CD4-positive, alpha-beta memory T cell (primary cell): ENCODE data around the gene CHCHD3. TPM values are rescaled to one million over a fixed set of nuclear protein-coding genes. Genes with fewer than 3 reads are reported as not detected.
A peak's percentile ranks its signal among the peaks of the same experiment; 100 is the strongest.
"Not testable (repeated sequence)": the region's sequence is repeated elsewhere in the genome, so short reads cannot be mapped to it uniquely, and the experiment has no call there.

Experiments used
- CTCF ChIA-PET: fragments of 350-600 bp; sonication (Branson Sonifier 250); formaldehyde crosslinking; loops from one replicate; lab custom pipeline; 2021; ENCODE audit warnings: inconsistent platforms; ENCODE audit not compliant: partially characterized antibody; lab: Charles Lee
- POLR2A ChIA-PET: fragments of 350-600 bp; sonication (Branson Sonifier 250); formaldehyde crosslinking; loops from one replicate; lab custom pipeline; 2021; ENCODE audit not compliant: partially characterized antibody; lab: Charles Lee
- DNase-seq, 5 donors: peaks; one replicate each; pipeline versions ENCODE4 v3.0.0 to v3.0.0-alpha.2; 2020 to 2022; ENCODE audit warnings: mixed read lengths in 1 of 5
- H3K27ac ChIP-seq: one replicate; pipeline ENCODE4 v1.7.0; 2013; ENCODE audit warnings: low read depth, low read length
- H3K27me3 ChIP-seq: 2 replicates; pipeline ENCODE4 v1.7.0; 2013; ENCODE audit warnings: mild to moderate bottlenecking, low read length, moderate library complexity; ENCODE audit not compliant: insufficient read depth
- H3K36me3 ChIP-seq: 2 replicates; pipeline ENCODE4 v1.7.0; 2013; ENCODE audit warnings: mild to moderate bottlenecking, low read length, moderate library complexity; ENCODE audit not compliant: insufficient read depth
- H3K4me1 ChIP-seq: 2 replicates; pipeline ENCODE4 v1.7.0; 2013; ENCODE audit warnings: mild to moderate bottlenecking, low read length, moderate library complexity; ENCODE audit not compliant: insufficient read depth
- H3K4me3 ChIP-seq, 2 donors: one replicate each; pipeline ENCODE4 v1.7.0; 2013; ENCODE audit warnings: low read length in 2 of 2, mild to moderate bottlenecking in 1 of 2
- H3K9me3 ChIP-seq, 2 donors: one replicate each; pipeline ENCODE4 v1.7.0; 2013; ENCODE audit warnings: low read length in 2 of 2, control low read depth in 1 of 2; ENCODE audit not compliant: control insufficient read depth in 1 of 2
- H3K27ac Mint-ChIP-seq, 7 donors: one replicate each; pipeline ENCODE4 v1.8.0; 2020 to 2021; ENCODE audit warnings: mixed read lengths in 7 of 7, mild to moderate bottlenecking in 6 of 7, inconsistent platforms in 3 of 7, moderate library complexity in 3 of 7
- H3K27me3 Mint-ChIP-seq, 2 donors: one replicate each; pipeline ENCODE4 v1.8.0; 2020 to 2021; ENCODE audit warnings: mixed read lengths in 2 of 2
- H3K36me3 Mint-ChIP-seq, 2 donors: one replicate each; pipeline ENCODE4 v1.8.0; 2020 to 2021; ENCODE audit warnings: mixed read lengths in 2 of 2, inconsistent platforms in 1 of 2, mild to moderate bottlenecking in 1 of 2
- H3K4me1 Mint-ChIP-seq, 4 donors: one replicate each; pipeline ENCODE4 v1.8.0; 2020 to 2021; ENCODE audit warnings: mixed read lengths in 4 of 4, mild to moderate bottlenecking in 1 of 4
- H3K4me3 Mint-ChIP-seq, 8 donors: one replicate each; pipeline ENCODE4 v1.8.0; 2020 to 2021; ENCODE audit warnings: mixed read lengths in 8 of 8, mild to moderate bottlenecking in 7 of 8, moderate library complexity in 6 of 8, inconsistent platforms in 3 of 8
- H3K9me3 Mint-ChIP-seq, 8 donors: one replicate each; pipeline ENCODE4 v1.8.0; 2020 to 2021; ENCODE audit warnings: mixed read lengths in 8 of 8, mild to moderate bottlenecking in 5 of 8, inconsistent platforms in 3 of 8, moderate library complexity in 1 of 8
- intact Hi-C: fragments of 100-400 bp; cut with micrococcal nuclease; formaldehyde crosslinking; loops from one replicate; pipeline ENCODE4 v1.15.1; 2023
- polyA plus RNA-seq, 2 donors: library from polyadenylated mRNA; unstranded; fragments of 300-500 nt; fragmentation: Illumina TruSeq; gene quantifications; one replicate each; pipeline ENCODE4 v1.2.3, GENCODE V29; 2021
- total RNA-seq, 2 experiments: library from RNA; stranded (reverse); gene quantifications; one replicate each; pipeline ENCODE4 v1.2.3, GENCODE V29; 2021

Gene CHCHD3
- total and polyA plus RNA-seq, 4 experiments from 2014 or later = 25.2 to 77.3 (median 35.6) TPM

DNA sequence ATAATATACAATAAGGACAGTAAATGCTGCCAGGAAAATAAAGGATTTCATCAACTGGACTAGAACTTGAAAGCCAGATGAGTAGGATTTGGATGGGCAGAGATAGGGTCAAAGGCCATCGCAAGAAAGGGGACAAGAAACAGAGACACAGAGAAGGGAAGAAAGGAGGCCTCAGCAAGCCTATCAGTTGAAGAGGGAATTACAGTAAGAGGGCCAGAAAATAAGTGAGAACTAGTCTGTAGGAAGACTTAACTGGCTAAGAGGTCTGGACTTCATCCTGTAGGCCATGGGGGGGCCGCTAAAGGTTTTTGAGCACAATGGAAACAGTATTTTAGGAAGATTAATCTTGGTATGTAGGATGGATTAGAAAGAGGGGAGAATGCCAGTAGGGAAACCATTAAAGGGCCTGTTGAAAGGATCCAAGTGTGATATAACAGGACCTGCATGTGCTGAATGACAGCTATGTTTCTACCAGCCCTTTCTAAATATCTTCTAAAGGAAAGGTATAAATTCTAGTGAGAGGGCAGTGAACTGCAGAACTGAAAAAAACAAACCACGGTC is 174.4 kb downstream of the CHCHD3 start:
- Mint-ChIP-seq H3K4me3 (no peak overlapping the region), H3K4me1 (peaks cover 0 to 7% (median 1%) of the 10 kb centered on the region in 4 donors), H3K9me3 (peaks cover 0 to 2% (median 0%) of the 10 kb centered on the region in 8 donors), H3K27me3 (no peaks in the 10 kb centered on the region), H3K27ac (no peak overlapping the region), H3K36me3 (peaks cover 32 to 68% of the 10 kb centered on the region in 2 donors)
- intact Hi-C loops = no loop called here
- no peak overlapping the region for H3K27ac ChIP-seq
- POLR2A ChIA-PET = no interaction called here
- H3K27me3 ChIP-seq = no peaks in the 10 kb centered on the region
- no peak for DNase-seq
- H3K4me3 ChIP-seq = no peak overlapping the region
- H3K4me1 ChIP-seq = no peaks in the 10 kb centered on the region
- CTCF ChIA-PET = no interaction called here
- no peaks in the 10 kb centered on the region for H3K36me3 ChIP-seq
- H3K9me3 ChIP-seq = no peaks in the 10 kb centered on the region

DNA sequence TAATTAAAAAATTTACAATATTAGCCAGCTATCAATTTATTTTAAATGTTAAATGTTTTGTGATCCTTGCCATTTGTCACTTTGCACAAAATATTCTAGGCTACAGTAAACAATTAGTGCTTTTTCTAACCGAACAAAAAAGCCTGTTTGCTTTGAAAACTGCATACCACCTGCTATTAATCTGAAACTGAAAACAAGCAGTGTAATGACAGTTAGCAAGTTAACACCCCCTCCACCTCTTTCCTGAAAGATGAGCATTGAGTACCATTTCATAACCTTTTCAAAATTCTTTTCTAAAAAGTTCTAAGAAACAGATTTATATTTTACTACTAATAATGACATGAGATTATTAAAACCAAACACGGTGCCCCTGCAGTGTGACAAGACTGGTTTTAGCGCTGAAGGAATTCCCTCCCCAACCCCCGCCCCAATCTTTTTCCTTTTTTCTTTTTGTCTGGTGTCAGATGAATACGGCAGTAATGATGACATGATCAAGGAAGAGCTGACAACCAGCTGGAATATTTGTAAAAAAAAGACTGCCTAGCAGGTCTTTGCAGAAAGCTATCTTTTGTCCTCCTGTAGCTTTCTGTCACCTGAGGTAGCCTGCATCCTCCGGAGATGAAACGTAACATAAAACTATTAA is 175.6 kb downstream of the CHCHD3 start:
- peaks cover 0 to 3% (median 0%) of the 10 kb centered on the region in 8 donors for H3K9me3 Mint-ChIP-seq
- Histone ChIP-seq H3K9me3 (no peaks in the 10 kb centered on the region), H3K27ac (no peak overlapping the region), H3K4me3 (no peak overlapping the region), H3K4me1 (no peaks in the 10 kb centered on the region), H3K36me3 (no peaks in the 10 kb centered on the region), H3K27me3 (no peaks in the 10 kb centered on the region)
- H3K27me3 Mint-ChIP-seq = no peaks in the 10 kb centered on the region
- H3K27ac Mint-ChIP-seq = no peak overlapping the region
- peaks cover 32 to 62% of the 10 kb centered on the region in 2 donors for H3K36me3 Mint-ChIP-seq
- POLR2A ChIA-PET = no interaction called here
- peaks cover 0 to 5% (median 1%) of the 10 kb centered on the region in 4 donors for H3K4me1 Mint-ChIP-seq
- CTCF ChIA-PET = interaction anchor here (1.5 kb wide), 2 partner anchors 9 to 16 kb away, joined by 3 to 5 read pairs; no protein-coding TSS in a partner anchor
- no peak for DNase-seq
- intact Hi-C loops = no loop called here
- H3K4me3 Mint-ChIP-seq = no peak overlapping the region

DNA sequence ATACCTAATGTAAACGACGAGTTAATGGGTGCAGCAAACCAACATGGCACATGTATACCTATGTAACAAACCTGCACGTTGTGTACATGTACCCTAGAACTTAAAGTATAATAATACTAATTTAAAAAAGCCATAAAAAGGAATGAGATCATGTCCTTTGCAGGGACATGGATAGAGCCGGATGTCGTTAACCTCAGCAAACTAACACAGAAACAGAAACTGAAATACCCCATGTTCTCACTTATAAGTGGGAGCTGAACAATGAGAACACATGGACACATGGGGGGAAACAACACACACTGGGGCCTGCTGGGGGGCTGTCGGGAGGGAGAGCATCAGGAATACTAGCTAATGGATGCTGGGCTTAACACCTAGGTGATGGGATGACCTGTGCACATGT is 176.8 kb downstream of the CHCHD3 start:
- H3K4me1 Mint-ChIP-seq = not testable (repeated sequence)

DNA sequence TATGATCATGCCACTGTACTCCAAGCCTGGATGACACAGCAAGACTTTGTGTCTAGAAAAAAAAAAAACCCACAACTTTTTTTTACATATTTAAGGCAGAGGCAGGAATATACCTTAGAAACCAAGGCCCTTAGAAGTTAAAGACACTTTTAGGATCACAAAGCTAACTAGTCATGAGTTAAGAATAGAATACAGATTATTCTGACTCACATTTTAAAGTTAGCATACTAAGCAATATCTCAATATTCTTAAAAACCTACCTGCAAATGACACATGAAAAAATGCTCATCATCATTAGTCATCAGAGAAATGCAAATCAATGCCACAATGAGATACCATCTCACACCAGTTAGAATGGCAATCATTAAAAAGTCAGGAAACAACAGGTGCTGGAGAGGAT is 177.7 kb downstream of the CHCHD3 start:
- CTCF ChIA-PET = no interaction called here
- POLR2A ChIA-PET = no interaction called here
- Histone ChIP-seq H3K4me1 (no peaks in the 10 kb centered on the region), H3K4me3 (no peak overlapping the region), H3K9me3 (no peaks in the 10 kb centered on the region), H3K27me3 (no peaks in the 10 kb centered on the region), H3K27ac (no peak overlapping the region), H3K36me3 (no peaks in the 10 kb centered on the region)
- peaks cover 35 to 64% of the 10 kb centered on the region in 2 donors for H3K36me3 Mint-ChIP-seq
- H3K27me3 Mint-ChIP-seq = no peaks in the 10 kb centered on the region
- no peak for DNase-seq
- no peak overlapping the region for H3K27ac Mint-ChIP-seq
- peaks cover 0 to 5% (median 1%) of the 10 kb centered on the region in 4 donors for H3K4me1 Mint-ChIP-seq
- H3K4me3 Mint-ChIP-seq = no peak overlapping the region
- peaks cover 0 to 3% (median 0%) of the 10 kb centered on the region in 8 donors for H3K9me3 Mint-ChIP-seq
- intact Hi-C loops = no loop called here

More for the DNA sequence above, 176.8 kb downstream of the CHCHD3 start:
- H3K9me3 ChIP-seq, H3K4me1 ChIP-seq, H3K27me3 ChIP-seq, H3K4me3 ChIP-seq, H3K27me3 Mint-ChIP-seq, H3K9me3 Mint-ChIP-seq, POLR2A ChIA-PET, intact Hi-C loops, H3K36me3 ChIP-seq, H3K27ac ChIP-seq, DNase-seq, H3K4me3 Mint-ChIP-seq: not testable (repeated sequence)
- peaks cover 34 to 60% of the 10 kb centered on the region in 2 donors for H3K36me3 Mint-ChIP-seq
- peak overlapping the region in 1 of 7 donors; percentile 9 for H3K27ac Mint-ChIP-seq
- CTCF ChIA-PET = interaction anchor here (1.5 kb wide), 1 partner anchor 14 kb away, joined by 5 read pairs; no protein-coding TSS in a partner anchor

DNA sequence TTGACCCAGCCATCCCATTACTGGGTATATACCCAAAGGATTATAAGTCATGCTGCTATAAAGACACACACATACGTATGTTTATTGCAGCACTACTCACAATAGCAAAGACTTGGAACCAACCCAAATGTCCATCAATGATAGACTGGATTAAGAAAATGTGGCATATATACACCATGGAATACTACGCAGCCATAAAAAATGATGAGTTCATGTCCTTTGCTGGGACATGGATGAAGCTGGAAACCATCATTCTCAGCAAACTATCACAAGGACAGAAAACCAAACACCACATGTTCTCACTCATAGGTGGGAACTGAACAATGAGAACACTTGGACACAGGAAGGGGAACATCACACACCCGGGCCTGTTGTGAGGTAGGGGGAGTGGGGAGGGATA is 179.6 kb downstream of the CHCHD3 start:
- H3K27ac Mint-ChIP-seq, CTCF ChIA-PET: not testable (repeated sequence)
- H3K36me3 Mint-ChIP-seq = peaks cover 39 to 67% of the 10 kb centered on the region in 2 donors

DNA sequence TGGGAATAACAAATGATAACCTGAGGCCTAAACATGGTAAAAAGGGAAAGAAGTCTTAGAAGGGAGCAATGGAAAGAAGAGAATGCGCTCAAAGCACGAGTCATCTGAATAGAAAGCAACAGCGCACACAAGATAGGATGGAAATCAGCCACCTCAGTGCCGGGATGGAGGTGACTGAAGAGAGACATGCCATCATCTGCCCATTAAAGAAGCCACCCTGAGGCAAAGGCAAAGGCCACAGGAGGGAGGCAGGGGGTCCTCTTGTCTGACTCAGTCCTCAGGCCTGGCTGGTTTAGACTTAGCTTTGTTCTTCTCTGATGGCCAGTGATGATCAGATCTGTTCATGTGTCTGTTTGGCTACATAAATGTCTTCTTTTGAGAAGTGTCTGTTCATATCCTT is 180.6 kb downstream of the CHCHD3 start:
- H3K9me3 ChIP-seq = no peaks in the 10 kb centered on the region
- POLR2A ChIA-PET = no interaction called here
- peaks cover 0 to 3% (median 0%) of the 10 kb centered on the region in 8 donors for H3K9me3 Mint-ChIP-seq
- DNase-seq = no peak
- H3K36me3 ChIP-seq = no peaks in the 10 kb centered on the region
- no peak overlapping the region for H3K4me3 ChIP-seq
- peak overlapping the region in 1 of 7 donors; percentile 16 for H3K27ac Mint-ChIP-seq
- no peaks in the 10 kb centered on the region for H3K27me3 Mint-ChIP-seq
- no peaks in the 10 kb centered on the region for H3K4me1 ChIP-seq
- H3K27me3 ChIP-seq = no peaks in the 10 kb centered on the region
- H3K36me3 Mint-ChIP-seq = peaks cover 35 to 74% of the 10 kb centered on the region in 2 donors
- H3K27ac ChIP-seq = no peak overlapping the region
- intact Hi-C loops = no loop called here
- CTCF ChIA-PET = no interaction called here
- no peaks in the 10 kb centered on the region for H3K4me1 Mint-ChIP-seq
- no peak overlapping the region for H3K4me3 Mint-ChIP-seq

More for the DNA sequence above, 179.6 kb downstream of the CHCHD3 start:
- POLR2A ChIA-PET, H3K27ac ChIP-seq, H3K4me3 Mint-ChIP-seq, DNase-seq, H3K27me3 ChIP-seq, H3K4me3 ChIP-seq, H3K9me3 ChIP-seq, H3K27me3 Mint-ChIP-seq, H3K4me1 Mint-ChIP-seq, H3K9me3 Mint-ChIP-seq, H3K36me3 ChIP-seq, H3K4me1 ChIP-seq, intact Hi-C loops: not testable (repeated sequence)

DNA sequence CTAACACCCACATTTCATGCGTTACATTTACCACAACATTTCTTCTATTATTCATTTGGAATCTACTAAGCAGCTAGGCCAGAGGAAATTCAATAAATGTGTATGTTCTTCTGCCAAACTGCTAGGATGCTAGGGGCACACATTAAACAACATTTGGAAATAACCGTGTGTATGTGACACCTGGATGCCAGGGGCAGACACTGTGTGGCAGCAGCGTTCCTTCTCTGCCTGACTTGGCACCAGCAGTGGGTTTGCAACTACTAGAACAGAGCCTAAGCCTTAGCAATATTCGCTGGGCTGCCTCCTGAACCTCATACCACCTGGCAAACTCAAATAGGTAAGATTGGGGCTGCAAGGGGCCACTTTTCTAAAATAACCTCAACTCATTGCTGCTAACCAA is 182.1 kb downstream of the CHCHD3 start:
- Histone ChIP-seq H3K4me1 (no peaks in the 10 kb centered on the region), H3K27ac (no peak overlapping the region), H3K36me3 (no peaks in the 10 kb centered on the region), H3K27me3 (no peaks in the 10 kb centered on the region), H3K4me3 (no peak overlapping the region), H3K9me3 (no peaks in the 10 kb centered on the region)
- Mint-ChIP-seq H3K36me3 (peaks cover 34 to 73% of the 10 kb centered on the region in 2 donors), H3K27me3 (no peaks in the 10 kb centered on the region), H3K4me1 (no peaks in the 10 kb centered on the region), H3K4me3 (no peak overlapping the region), H3K9me3 (peaks cover 0 to 3% (median 0%) of the 10 kb centered on the region in 8 donors), H3K27ac (no peak overlapping the region)
- intact Hi-C loops = no loop called here
- DNase-seq = no peak
- POLR2A ChIA-PET = no interaction called here
- CTCF ChIA-PET = no interaction called here
